Measurements from ENCODE around the gene TCF15. TPM values are rescaled to one million over a fixed set of nuclear protein-coding genes. Genes with fewer than 3 reads are reported as not detected.

Gene TCF15, protein sequence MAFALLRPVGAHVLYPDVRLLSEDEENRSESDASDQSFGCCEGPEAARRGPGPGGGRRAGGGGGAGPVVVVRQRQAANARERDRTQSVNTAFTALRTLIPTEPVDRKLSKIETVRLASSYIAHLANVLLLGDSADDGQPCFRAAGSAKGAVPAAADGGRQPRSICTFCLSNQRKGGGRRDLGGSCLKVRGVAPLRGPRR
- not detected in 2 replicates for total RNA-seq

DNA sequence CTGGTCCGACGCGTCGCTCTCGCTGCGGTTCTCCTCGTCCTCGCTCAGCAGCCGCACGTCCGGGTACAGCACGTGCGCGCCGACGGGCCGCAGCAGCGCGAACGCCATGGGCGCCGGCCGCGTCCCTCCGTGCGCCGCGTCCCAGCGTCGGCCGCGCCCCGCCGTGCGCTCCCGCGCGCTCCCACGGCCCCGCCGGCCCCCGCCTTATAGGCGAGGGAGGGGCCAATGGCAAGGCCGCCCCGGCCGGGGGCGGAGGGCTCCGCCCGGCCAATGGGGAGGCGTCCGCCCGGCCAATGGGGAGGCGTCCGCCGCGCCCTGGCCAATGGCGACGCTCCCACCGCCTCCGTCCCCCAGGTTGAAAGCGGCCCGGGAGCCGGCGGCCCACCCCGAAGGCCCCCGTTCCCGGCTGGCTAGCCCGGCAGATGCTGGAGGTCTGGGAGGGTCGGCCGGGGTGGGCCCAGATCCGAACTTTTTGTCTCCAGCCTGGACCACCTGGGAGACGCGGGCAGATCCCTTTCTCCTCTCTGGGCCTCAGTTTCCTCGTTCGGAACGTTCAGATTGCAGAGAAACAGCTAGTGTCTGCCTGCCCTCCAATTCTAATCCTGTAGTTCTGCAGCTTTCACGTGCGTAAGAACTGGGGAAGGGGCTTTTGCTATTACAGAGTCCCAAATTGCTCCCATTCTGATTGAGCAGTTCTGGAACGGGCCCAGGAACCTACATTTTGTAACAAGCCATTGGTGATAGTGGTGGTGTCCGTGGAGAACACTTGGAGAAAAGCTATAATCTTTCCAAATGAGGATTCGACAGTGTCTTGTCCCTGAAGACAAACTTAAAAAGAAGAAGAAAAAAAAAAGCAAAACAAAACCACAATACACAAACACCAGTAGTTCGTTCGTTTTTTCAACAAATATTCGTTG is at the start of gene TCF15:
Gene TCF15, minus strand, starts transcription at position 180 of the 917 bp plus-strand sequence. Its CDS starts 72 bp downstream, at position 108.

DNA sequence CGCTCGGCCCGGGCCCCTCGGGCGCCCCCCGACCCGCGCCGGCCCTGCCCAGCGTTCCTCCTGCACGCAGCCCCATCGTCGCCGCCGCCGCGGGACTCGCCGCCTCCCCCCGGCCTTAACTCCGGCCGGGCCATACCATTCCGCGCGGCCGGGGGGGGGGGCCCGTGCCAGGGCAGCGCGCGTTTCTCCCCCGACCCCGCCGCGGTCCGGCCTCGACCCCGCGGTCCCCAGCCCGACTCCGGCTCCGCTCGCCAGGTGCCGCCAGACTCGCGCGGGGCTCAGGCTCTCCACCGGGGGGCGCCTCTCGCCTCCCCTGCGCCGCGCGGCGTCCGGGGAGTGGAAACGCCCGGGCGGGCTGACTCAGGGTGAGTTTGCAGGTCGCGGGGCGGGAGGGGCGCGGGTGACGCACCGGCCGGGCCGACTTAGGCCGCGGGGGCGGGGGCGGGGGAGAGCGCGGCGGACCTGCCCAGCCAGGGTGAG is 43.0 kb upstream of the TCF15 start, which contains the start of gene SRXN1:
Gene SRXN1, minus strand, starts transcription at position 91 of the 480 bp plus-strand sequence. Its CDS starts 15 bp downstream, at position 76.

Other genes starting within 250 kb of the TCF15 start
- 16.9 and 41.4 TPM in 2 replicates for gene TRIB3, start 229.5 kb downstream of the TCF15 start, total RNA-seq
- gene RBCK1, start 202.0 kb downstream of the TCF15 start, total RNA-seq, result 62.3 and 74.6 TPM in 2 replicates
- 32.2 and 41.4 TPM in 2 replicates for gene TBC1D20, start 147.8 kb downstream of the TCF15 start, total RNA-seq
- gene CSNK2A1, start 66.5 kb downstream of the TCF15 start, total RNA-seq, result 120 and 125 TPM in 2 replicates
- 62.1 and 64.3 TPM in 2 replicates for gene SRXN1, start 42.9 kb upstream of the TCF15 start, total RNA-seq
- not detected in 2 replicates for gene SCRT2, start 65.5 kb upstream of the TCF15 start, total RNA-seq
- not detected in 2 replicates for gene SLC52A3, start 158.2 kb upstream of the TCF15 start, total RNA-seq
- gene FAM110A, start 223.4 kb upstream of the TCF15 start, total RNA-seq, result 0.85 and 2.9 TPM in 2 replicates